ENCODE measurements around the gene IFNLR1.

Gene IFNLR1

GRCh38 chr1:24140741-24141181 lies 46.3 kb downstream of the IFNLR1 start:
- Histone ChIP-seq H3K4me3 (ENCODE audit: low read length) (no peak overlapping the region), H3K9ac (ENCODE audit: low read length) (no peak overlapping the region), H3K36me3 (ENCODE audit: control insufficient read depth, low read depth, low read length) (no peaks in the 10 kb centered on the region), H3K9me3 (ENCODE audit: control insufficient read depth, low read depth, low read length) (no peaks in the 10 kb centered on the region), H3K4me1 (ENCODE audit: control insufficient read depth, low read depth, low read length) (no peaks in the 10 kb centered on the region), H3K27me3 (ENCODE audit: control insufficient read depth, insufficient read depth, low read length) (no peaks in the 10 kb centered on the region), H3K27ac (ENCODE audit: low read length) (no peak overlapping the region)

GRCh38 chr1:24139841-24140425 lies 47.2 kb downstream of the IFNLR1 start:
- H3K4me3 ChIP-seq (ENCODE audit: low read length): no peak overlapping the region

GRCh38 chr1:24139222-24139489 lies 47.9 kb downstream of the IFNLR1 start:
- Histone ChIP-seq H3K36me3 (ENCODE audit: control insufficient read depth, low read depth, low read length) (no peaks in the 10 kb centered on the region), H3K27me3 (ENCODE audit: control insufficient read depth, insufficient read depth, low read length) (no peaks in the 10 kb centered on the region)

More at GRCh38 chr1:24139841-24140425, 47.2 kb downstream of the IFNLR1 start:
- H3K9ac ChIP-seq (ENCODE audit: low read length): no peak overlapping the region
- no peaks in the 10 kb centered on the region for H3K4me1 ChIP-seq (ENCODE audit: control insufficient read depth, low read depth, low read length)
- H3K9me3 ChIP-seq (ENCODE audit: control insufficient read depth, low read depth, low read length): no peaks in the 10 kb centered on the region
- H3K36me3 ChIP-seq (ENCODE audit: control insufficient read depth, low read depth, low read length): no peaks in the 10 kb centered on the region
- no peak overlapping the region for H3K27ac ChIP-seq (ENCODE audit: low read length)
- H3K27me3 ChIP-seq (ENCODE audit: control insufficient read depth, insufficient read depth, low read length): no peaks in the 10 kb centered on the region

GRCh38 chr1:24138476-24139221 lies 48.4 kb downstream of the IFNLR1 start:
- Histone ChIP-seq H3K9ac (ENCODE audit: low read length) (no peak overlapping the region), H3K9me3 (ENCODE audit: control insufficient read depth, low read depth, low read length) (no peaks in the 10 kb centered on the region), H3K36me3 (ENCODE audit: control insufficient read depth, low read depth, low read length) (no peaks in the 10 kb centered on the region), H3K4me1 (ENCODE audit: control insufficient read depth, low read depth, low read length) (no peaks in the 10 kb centered on the region), H3K27me3 (ENCODE audit: control insufficient read depth, insufficient read depth, low read length) (no peaks in the 10 kb centered on the region), H3K4me3 (ENCODE audit: low read length) (no peak overlapping the region), H3K27ac (ENCODE audit: low read length) (no peak overlapping the region)

More at GRCh38 chr1:24139222-24139489, 47.9 kb downstream of the IFNLR1 start:
- no peaks in the 10 kb centered on the region for H3K4me1 ChIP-seq (ENCODE audit: control insufficient read depth, low read depth, low read length)
- no peak overlapping the region for H3K9ac ChIP-seq (ENCODE audit: low read length)
- H3K27ac ChIP-seq (ENCODE audit: low read length): no peak overlapping the region
- no peaks in the 10 kb centered on the region for H3K9me3 ChIP-seq (ENCODE audit: control insufficient read depth, low read depth, low read length)
- no peak overlapping the region for H3K4me3 ChIP-seq (ENCODE audit: low read length)

- Histone ChIP-seq H3K4me1 (ENCODE audit: control insufficient read depth, low read depth, low read length) (no peaks in the 10 kb centered on the region), H3K9me3 (ENCODE audit: control insufficient read depth, low read depth, low read length) (no peaks in the 10 kb centered on the region), H3K9ac (ENCODE audit: low read length) (no peak overlapping the region), H3K27me3 (ENCODE audit: control insufficient read depth, insufficient read depth, low read length) (no peaks in the 10 kb centered on the region), H3K27ac (ENCODE audit: low read length) (no peak overlapping the region), H3K36me3 (ENCODE audit: control insufficient read depth, low read depth, low read length) (no peaks in the 10 kb centered on the region), H3K4me3 (ENCODE audit: low read length) (no peak overlapping the region)
These were observed 50.0 kb downstream of the IFNLR1 start for GRCh38 chr1:24136956-24137539.

GRCh38 chr1:24134376-24134775 lies 52.7 kb downstream of the IFNLR1 start:
- H3K36me3 ChIP-seq (ENCODE audit: control insufficient read depth, low read depth, low read length): no peaks in the 10 kb centered on the region
- no peaks in the 10 kb centered on the region for H3K27me3 ChIP-seq (ENCODE audit: control insufficient read depth, insufficient read depth, low read length)
- no peak overlapping the region for H3K27ac ChIP-seq (ENCODE audit: low read length)
- no peak overlapping the region for H3K4me3 ChIP-seq (ENCODE audit: low read length)
- H3K9me3 ChIP-seq (ENCODE audit: control insufficient read depth, low read depth, low read length): no peaks in the 10 kb centered on the region
- no peak overlapping the region for H3K9ac ChIP-seq (ENCODE audit: low read length)
- no peaks in the 10 kb centered on the region for H3K4me1 ChIP-seq (ENCODE audit: control insufficient read depth, low read depth, low read length)

- no peak overlapping the region for H3K9ac ChIP-seq (ENCODE audit: low read length)
- no peak overlapping the region for H3K4me3 ChIP-seq (ENCODE audit: low read length)
- no peaks in the 10 kb centered on the region for H3K36me3 ChIP-seq (ENCODE audit: control insufficient read depth, low read depth, low read length)
- H3K27me3 ChIP-seq (ENCODE audit: control insufficient read depth, insufficient read depth, low read length): no peaks in the 10 kb centered on the region
- no peak overlapping the region for H3K27ac ChIP-seq (ENCODE audit: low read length)
- H3K9me3 ChIP-seq (ENCODE audit: control insufficient read depth, low read depth, low read length): no peaks in the 10 kb centered on the region
- H3K4me1 ChIP-seq (ENCODE audit: control insufficient read depth, low read depth, low read length): peaks cover 4% of the 10 kb centered on the region
These were observed 53.3 kb downstream of the IFNLR1 start for GRCh38 chr1:24133819-24134218.

- Histone ChIP-seq H3K36me3 (ENCODE audit: control insufficient read depth, low read depth, low read length) (no peaks in the 10 kb centered on the region), H3K4me3 (ENCODE audit: low read length) (no peak overlapping the region), H3K9me3 (ENCODE audit: control insufficient read depth, low read depth, low read length) (no peaks in the 10 kb centered on the region), H3K9ac (ENCODE audit: low read length) (no peak overlapping the region), H3K4me1 (ENCODE audit: control insufficient read depth, low read depth, low read length) (peaks cover 4% of the 10 kb centered on the region), H3K27ac (ENCODE audit: low read length) (no peak overlapping the region), H3K27me3 (ENCODE audit: control insufficient read depth, insufficient read depth, low read length) (no peaks in the 10 kb centered on the region)
These were observed 56.7 kb downstream of the IFNLR1 start for GRCh38 chr1:24130385-24130784.

- H3K27ac ChIP-seq (ENCODE audit: low read length): no peak overlapping the region
- H3K27me3 ChIP-seq (ENCODE audit: control insufficient read depth, insufficient read depth, low read length): no peaks in the 10 kb centered on the region
- H3K9ac ChIP-seq (ENCODE audit: low read length): no peak overlapping the region
- no peaks in the 10 kb centered on the region for H3K36me3 ChIP-seq (ENCODE audit: control insufficient read depth, low read depth, low read length)
- no peak overlapping the region for H3K4me3 ChIP-seq (ENCODE audit: low read length)
- no peaks in the 10 kb centered on the region for H3K9me3 ChIP-seq (ENCODE audit: control insufficient read depth, low read depth, low read length)
- peaks cover 4% of the 10 kb centered on the region for H3K4me1 ChIP-seq (ENCODE audit: control insufficient read depth, low read depth, low read length)
These were observed 59.2 kb downstream of the IFNLR1 start for GRCh38 chr1:24127801-24128363.

GRCh38 chr1:24127134-24127800 lies 59.8 kb downstream of the IFNLR1 start:
- no peak overlapping the region for H3K9ac ChIP-seq (ENCODE audit: low read length)
- no peak overlapping the region for H3K4me3 ChIP-seq (ENCODE audit: low read length)
- H3K27me3 ChIP-seq (ENCODE audit: control insufficient read depth, insufficient read depth, low read length): no peaks in the 10 kb centered on the region
- H3K4me1 ChIP-seq (ENCODE audit: control insufficient read depth, low read depth, low read length): peaks cover 4% of the 10 kb centered on the region
- no peaks in the 10 kb centered on the region for H3K36me3 ChIP-seq (ENCODE audit: control insufficient read depth, low read depth, low read length)
- H3K27ac ChIP-seq (ENCODE audit: low read length): no peak overlapping the region
- H3K9me3 ChIP-seq (ENCODE audit: control insufficient read depth, low read depth, low read length): no peaks in the 10 kb centered on the region

GRCh38 chr1:24126672-24127023 lies 60.4 kb downstream of the IFNLR1 start:
- peaks cover 4% of the 10 kb centered on the region for H3K4me1 ChIP-seq (ENCODE audit: control insufficient read depth, low read depth, low read length)
- no peak overlapping the region for H3K27ac ChIP-seq (ENCODE audit: low read length)
- H3K9ac ChIP-seq (ENCODE audit: low read length): no peak overlapping the region
- H3K27me3 ChIP-seq (ENCODE audit: control insufficient read depth, insufficient read depth, low read length): no peaks in the 10 kb centered on the region
- no peaks in the 10 kb centered on the region for H3K9me3 ChIP-seq (ENCODE audit: control insufficient read depth, low read depth, low read length)
- H3K36me3 ChIP-seq (ENCODE audit: control insufficient read depth, low read depth, low read length): no peaks in the 10 kb centered on the region
- H3K4me3 ChIP-seq (ENCODE audit: low read length): no peak overlapping the region

Data from iPS-18a (cell line).